Sigmoid colon (tissue), 4 donors: ENCODE results near the gene DUSP22.
"Not testable (repeated sequence)": the region's sequence is repeated elsewhere in the genome, so short reads cannot be mapped to it uniquely, and the experiment has no call there.

Source experiments
- CTCF ChIP-seq, 4 experiments: fragments of 450-650 bp in 3 of 4; fragments of 200-600 bp in 1 of 4; IDR thresholded peaks; one replicate each; pipeline ENCODE4 v1.5.1; 2016 to 2019; ENCODE audit warnings: antibody characterized with exemption in 4 of 4, mild to moderate bottlenecking in 3 of 4, moderate library complexity in 2 of 4
- POLR2AphosphoS5 ChIP-seq, 4 donors: sonication (generic); formaldehyde crosslinking; IDR thresholded peaks; one replicate each; pipeline ENCODE4 v1.6.1; 2017; ENCODE audit warnings: antibody characterized with exemption in 4 of 4

- TF ChIP-seq POLR2AphosphoS5, CTCF (IDR thresholded peaks at IDR 0.05): not testable (repeated sequence)
Measured at GRCh38 chr6:285902-286301, 6.4 kb upstream of the DUSP22 start.
